ENCODE measurements around the gene FLOT1.

The FLOT1 gene

DNA sequence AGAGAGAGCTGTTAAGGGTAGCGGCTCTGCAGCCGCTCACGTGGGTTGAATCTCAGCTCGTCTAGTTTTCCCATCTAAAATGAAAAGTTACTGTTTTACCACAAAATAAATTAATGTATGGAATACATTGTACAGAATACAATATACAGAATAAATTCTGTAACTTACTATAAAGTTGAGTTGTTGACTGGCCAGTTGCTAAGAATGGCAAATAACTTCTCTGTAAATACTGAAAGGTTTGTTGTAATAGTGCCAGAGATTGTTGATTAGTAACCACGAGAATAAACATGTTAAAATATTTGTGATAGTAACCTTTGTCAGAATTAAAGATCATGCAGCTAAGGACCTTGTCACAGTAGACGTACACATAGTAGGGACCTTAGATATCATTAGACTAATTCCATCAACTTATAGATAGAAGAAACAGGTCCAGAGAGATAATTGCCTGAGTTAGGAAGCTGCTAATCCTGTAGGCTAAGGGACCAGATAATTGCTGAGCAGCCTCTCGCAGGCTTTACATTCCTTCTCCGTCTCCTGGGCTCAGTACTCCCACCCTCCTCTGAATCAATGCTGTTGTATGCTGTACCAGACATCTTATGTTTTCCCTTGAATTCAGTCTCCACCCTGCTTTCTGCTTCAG, 51.2 kb downstream of the FLOT1 start:
- no peak for DNase-seq

DNA sequence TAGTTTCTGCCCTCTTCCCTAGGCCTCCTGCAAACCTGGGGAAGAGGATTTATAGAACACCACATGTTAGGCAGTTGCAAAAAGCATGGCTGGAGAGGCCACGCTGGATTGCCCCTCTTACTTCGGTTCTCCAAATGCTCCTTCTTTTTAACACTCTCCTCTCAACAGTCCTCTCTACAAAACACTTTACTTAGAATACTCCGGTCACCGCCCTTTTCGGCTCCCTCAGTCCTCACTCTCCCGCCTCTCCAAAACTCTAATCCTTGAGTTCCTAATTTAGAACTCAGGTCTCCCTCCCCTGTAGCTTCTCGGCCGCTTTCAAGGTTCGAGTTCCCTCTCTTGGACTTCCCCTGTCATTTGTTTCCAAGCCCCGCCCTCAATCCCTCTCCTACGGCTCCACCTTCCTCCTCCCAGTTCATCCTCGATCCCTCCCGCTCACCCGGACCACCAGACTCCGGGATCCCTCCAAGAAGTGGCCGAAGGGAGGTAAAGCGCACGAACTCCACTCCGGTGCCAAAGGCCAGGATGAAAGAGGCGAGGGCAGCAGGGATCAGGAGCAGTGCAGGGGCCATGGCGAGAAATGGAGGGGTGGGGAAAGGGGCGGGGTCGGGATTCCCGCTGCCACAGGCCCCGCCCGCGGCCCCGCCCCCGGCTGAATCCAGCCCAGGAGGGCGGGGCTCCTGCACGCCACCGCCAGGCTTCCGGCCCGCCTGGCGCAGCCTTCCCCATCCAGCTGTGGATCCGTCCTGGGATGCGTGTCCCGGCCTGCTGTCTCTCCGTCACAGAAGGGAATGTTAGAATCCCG, 51.9 kb downstream of the FLOT1 start, which contains the start of gene NRM:
TSS of gene NRM (minus strand) at position 582 of the 805 bp plus-strand sequence. CDS start at position 572, 10 bp downstream.
- peak; percentile 60 for DNase-seq

DNA sequence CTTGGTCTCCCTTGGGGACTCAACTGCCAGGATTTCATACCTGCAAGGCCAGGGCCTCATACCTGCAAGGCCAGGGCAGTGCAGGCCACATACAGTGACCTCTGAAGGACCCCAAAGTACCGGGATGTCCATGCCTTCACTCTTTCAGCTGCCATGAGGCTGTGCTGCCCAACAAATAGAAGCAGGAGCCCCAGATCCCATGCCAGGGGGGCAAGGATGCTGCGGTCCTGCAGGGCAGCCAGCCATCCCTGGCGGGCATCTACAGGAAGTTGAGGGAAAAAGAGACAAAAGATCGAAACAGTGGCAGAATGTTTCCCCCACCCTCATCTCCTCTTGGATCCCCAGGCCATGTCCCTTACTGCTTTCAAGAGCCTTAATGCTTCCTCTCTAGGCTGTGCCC, 52.5 kb downstream of the FLOT1 start:
- DNase-seq, result no peak

DNA sequence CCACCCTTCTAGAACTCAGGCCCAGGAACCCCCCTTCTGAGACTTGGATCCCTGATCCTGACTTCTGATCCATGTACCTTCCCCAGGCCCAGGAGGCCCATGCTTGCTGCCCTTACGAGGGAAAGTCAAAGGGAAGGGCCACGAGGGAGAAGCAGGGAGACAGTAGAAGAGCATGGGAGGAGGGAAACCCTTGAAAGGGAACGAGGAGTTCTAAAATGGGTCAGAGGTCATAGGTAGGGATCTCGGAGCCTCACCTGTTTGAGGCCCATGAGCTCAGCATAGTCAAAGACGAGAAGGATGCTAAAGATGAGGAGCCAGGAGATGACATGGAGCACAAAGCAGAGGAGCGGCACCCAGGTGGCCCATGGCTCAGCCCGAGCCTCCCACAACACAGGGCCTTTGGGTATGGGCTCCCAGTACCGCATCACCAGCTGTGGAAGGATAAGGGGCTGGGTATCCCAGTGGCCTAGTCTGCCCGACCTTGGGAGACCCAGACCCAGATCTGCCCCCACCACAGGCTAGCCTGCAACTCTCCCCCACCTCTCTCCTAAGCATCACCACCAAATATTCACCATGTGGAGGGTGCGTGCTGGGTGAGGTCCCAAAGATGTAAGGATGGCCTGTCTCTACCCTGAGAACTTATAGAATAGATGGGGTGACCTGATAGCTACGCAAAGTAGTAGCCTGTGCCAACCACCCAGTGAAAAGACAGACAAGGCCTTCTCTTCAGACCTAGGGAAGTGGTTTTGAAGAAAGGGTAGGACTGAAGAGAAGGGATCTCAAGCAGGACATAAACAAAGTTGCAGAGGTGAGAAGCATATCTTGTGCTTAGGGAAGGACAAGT, 53.2 kb downstream of the FLOT1 start:
- no peak for DNase-seq

DNA sequence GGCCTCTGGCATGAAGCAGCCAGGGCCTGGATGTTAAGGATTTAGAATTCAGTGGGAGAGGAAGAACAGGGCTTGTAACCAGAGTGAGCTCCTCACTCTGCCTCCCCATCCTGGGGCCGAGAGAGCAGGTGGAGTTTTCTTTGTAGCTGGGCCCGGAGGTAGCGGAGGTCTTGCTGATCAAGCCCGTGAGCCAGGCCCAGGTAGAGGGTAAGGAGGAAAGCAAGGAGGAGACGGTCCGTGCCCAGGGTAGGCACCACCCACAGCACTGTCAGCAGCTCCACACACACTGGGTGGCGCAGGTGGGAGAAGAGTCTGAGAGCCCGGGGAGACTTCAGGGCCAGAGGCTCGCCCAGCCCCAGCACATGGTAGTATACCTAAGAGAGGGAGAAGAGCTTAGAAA, 53.9 kb downstream of the FLOT1 start:
- DNase-seq, result no peak

DNA sequence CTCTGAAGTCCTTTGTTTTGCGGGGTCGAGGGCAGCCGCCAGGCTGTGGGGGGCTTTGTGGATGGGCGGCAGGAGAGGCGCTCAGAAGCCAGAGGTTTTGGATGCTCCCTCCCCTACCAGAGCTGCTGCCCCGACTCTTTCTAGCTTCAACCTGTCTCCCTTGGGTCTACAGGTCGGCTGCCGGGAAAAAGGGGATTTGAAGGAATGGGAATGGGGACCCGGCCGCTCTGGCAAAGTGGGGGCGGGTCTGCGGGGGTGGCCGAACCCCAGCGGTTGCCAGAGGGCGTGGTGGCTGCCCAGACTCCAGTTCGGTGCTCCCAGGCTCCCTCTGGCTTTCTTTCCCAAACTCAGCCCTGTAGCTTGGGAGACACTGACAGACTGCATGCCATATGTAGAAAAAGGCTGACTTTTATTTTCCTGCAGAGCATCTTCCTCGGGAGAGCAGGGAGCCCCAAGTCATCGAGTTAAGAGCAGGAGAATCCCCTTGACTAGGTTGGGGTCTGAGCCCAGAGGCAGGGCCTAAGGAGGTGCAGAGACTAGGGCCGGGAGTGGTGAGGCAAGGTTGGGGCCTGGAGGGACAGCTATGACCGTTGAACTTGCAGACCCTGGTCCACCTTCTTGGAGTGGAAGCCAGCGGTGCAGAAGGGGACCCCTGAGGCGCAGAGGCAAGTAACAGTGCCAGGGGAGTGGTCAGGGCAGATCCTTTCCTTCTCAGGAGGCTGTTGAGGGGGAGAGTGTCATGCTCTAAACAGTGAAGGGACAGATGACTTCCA, 54.6 kb downstream of the FLOT1 start:
- DNase-seq, result no peak

DNA sequence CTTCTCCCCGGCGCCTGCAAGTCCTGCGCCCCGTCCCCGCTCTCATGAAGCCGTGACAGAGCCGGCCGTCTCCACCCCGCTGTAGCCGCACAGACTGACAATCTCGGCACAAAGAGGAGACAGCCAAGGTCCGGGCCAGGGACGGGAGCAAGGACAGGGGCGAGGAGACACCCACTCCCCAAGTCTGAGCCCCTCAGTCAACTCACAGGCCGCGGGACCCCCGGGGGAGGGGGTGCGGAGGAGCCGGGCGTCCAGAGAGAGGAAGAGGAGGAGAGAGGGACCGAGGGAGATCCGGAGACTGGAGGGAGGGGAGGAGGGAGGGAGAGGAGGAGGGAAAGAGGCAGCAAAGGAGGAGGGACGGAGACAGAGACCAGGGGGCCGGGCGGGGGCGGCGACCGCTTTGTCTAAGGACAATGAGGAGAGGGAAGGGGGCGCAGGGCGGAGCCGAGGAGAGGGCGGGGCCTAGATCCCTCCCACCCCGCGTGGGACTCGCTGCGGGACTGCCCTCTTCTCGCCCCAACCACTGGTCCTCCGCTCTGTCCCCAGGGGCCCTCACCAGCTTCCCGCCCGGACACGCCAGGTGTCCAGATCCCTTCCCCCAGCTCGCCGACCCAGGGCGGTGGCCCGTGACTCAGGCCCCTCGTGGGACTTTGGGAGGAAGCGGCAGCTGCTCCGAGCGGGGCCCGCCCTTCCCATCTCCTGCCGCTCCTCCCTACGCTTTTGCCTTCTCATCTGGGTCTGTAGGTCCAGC, 55.4 kb downstream of the FLOT1 start:
- DNase-seq, result peak; percentile 66

DNA sequence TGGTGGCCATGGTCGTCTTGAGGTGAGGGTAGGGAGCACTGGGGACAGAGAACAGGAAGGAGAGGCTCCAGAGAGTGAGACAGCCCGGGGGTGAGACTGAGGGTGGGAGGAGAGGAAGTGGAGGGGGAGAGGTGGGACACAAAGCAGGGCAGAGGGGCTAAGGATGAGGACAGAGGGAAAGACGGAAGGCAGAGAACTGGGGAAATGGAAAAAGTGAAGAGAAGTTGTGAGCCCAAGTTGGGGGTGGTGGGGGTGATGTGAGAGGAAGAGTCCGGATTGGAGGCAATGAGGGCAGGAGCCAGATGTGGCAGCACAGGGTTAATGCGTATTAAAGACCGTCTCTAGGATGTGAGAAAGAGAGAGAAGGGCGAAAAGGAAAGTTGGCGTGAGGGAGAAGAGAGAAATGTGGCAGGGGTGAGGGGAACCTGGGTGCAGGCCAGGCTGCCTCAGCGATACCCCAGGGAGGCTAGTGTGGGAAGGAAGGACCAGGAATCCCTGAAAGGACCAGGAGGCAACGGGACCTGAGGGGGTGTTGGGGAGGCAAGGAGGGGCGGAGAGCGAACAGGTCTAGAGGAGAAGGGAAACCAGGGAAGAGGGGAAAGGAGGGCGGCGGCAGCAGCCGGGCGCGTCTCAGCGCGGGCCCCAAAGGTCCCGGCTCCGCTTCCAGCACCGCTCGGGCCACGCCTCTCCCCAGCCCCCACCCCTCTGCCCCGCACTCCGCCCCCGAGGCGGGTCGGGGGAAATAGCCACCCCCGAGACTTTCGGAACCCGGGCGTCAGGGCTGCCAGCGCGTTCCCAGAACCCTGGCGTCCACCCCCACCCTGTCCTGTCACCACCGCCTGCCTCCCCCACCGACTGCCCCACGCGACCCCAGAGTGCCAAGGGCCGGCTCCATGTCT, 56.2 kb downstream of the FLOT1 start, which contains the start of gene PPP1R18:
TSS of gene PPP1R18 (minus strand) at position 637 of the 899 bp plus-strand sequence. CDS start at position 10, 627 bp downstream.
- DNase-seq, result peak; percentile 86

DNA sequence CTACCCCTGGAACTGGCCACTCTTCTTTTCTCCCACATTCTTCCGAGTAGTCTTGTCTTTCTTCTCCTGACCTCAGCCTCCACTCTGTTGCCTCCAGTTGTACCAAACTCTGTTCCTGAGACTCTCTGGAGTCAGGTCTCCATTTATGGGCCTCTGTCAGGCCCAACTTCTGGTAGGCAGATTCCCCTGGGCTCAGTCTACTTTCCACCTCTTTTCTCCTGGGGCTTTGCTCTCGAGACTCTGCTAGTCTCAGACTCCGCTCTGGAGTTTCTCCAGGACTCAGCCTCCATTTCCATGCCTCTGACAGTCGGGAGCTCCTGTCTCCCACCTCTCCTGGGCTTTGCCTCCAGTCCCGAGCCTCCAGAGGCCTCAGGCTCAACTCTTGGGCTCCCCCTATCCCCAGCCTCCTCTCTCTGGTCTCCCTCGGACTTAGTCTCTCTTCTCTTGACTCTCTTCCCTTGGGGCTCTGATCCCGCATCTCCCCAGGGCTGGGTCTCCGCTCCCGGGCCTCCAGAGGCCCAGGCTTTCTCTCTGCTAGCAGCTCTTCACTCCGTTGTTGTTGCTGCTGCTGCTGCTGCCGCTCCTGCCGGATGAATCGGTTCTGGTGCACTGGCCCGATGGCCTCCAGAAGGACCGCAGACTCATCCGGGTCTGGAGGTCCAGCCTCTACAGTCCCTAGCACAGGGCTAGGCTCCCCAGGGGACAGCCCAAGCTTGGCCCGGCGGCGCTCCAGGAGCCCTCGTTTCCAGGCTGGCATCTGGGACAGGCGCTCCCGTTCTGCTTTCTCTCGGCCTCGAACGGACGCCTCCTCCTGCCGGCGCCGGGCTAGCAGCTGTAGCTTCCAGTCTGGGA, 57.1 kb downstream of the FLOT1 start:
- no peak for DNase-seq

DNA sequence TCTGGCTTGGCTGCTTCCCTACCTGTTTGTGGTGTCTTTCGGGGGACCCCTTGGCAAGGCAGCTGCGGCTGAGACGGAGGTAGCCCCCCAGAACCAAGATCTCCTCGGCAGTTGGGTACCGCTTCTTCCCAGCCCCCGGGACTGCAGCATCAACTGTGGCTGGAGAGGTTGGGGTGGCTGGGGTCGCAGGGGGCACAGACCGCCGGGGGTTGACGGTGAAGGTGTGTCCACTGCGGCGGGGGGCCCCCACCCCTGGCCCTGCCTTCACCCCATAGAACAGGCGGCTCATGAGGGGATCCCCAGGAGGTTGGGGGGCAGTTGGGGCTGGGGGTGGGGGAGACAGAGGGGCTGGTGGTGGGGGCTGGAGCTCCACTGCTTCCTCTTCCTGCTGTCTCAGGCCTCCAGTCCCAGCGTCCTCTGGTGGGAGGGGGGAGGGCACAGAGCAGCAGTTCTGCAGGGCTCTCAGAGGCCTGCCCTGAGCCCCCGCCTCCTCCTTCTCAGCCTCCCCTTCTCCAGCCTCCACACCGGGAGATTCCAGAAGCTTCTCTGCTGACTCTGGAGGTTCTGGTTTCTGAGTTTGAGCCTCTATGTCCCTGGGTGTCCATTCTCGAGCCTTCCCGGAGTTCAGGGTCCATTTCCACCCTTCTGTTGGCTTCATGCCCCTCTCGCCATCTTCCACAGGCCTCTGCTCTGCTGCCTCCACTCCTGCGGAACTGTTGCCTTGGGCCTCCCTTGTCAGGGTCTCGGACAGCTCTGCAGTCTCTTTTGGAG, 57.9 kb downstream of the FLOT1 start:
- no peak for DNase-seq

DNA sequence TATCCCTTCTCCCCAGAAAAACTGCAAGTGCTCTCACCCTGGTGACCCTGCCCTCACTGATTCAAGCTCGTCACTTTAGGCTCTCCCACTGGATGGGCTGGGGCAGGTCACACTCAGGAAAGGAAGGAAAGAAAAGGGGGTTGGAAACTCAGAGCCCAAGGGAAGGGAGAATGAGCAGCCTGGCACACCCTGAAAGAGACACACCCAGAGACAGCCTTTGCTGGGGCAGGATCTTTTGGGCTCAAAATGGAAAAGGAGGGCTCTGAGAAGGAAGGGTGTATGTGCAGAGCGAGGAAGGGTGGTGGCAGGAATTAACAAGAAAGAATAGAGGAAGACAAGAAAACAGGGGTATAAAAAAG, 58.5 kb downstream of the FLOT1 start:
- DNase-seq, result no peak

DNA sequence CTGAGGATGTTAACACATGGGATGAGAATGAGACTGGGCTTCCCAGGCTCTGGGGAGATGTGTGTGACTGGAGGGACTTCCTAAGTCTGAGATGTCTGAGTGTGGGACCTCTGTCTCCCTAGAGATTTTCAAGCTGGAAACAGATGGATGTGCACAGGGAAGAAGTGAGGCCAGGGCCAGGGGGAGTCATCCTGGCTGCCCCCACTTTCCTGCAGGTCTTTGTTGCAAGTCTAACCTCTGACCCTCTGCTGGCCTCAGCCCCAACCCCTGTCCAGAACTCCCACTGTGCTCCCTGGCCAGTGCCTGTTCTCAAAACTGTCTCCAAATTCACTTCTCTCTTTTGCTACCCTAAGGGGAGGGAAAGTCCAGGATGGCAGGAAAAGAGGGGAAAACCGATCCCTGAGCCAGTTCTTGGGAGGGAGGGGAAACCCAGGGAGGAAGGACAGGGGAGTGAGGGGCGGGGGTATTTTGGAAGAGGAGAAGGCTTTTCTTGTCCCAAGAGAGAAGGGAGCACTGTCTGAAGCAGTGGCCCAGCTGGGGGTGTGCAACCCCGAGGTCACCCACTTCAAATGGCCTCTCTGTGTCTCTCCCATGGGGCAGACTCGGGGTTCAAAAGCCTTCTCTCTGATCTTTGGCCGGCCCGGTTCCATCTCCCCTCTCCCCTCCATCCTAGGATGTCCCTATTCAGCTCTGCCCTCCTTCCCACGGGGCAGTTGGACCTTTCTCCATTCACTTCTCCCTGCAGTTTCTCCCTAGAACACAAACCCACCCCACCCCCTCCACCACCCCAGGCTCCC, 59.1 kb downstream of the FLOT1 start:
- no peak for DNase-seq

DNA sequence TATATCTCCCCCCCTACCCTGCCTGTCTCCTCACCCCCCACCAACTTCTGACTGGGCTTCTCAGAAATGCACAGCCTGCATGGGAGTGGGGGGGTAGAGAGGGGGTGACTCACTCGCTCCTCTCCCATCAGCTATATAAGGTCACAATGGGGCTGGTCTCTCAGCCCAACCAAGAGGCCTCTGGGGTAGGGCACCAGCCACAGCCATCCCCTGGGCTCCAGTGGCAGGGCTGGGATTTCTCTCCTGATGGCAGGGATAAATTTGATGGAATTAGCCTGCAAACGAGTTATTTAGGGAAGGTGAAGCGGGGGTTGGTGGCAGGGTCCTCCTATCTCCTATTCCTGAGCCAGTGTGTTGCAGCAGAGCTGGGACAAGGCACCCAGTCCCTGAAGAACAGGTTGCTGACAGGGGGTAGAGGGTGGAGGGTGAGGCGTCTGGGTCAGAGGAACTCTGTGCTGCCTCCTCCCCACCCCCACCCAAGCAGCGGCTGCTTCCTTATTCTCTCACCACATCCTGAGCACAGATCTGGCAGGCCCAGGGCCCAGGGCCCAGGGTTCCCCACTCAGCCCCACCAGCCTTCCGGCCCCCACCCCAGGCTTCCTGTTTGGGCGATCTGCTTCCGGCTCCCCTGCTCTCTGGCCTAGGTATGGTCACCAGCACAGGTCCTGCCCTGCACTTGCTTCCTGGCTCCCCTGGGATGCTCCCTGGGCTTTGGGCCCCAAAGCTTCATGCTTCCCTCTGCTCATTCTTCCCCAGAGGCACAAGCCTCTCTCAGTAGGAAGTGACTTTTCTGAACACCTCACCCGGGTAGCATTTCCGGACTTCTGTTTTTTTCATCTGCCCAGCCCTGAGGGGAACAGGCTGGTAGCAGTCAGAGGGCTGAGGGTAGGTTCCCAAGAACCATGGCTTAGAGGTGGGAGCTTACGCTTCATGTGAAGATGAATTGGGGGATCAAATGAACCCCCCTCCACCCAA, 60.1 kb downstream of the FLOT1 start:
- DNase-seq, result peak; percentile 78

DNA sequence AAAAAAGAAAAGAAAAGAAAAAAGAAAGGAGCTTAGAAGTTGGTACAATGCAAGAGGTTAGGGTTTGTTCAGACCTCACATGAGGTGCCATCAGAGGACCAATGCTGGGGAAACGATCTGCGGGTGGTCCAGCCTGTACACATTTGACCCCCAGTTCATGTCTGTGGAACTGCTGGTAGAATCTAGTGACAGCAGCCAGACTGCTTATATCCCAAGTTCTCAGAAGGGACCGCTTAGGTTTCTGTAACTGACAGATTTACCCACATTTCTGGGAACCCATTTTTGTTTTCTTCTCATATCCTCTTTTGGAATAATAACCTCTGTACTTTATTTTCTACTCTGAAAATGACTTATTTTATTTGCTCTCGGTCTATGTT, 60.7 kb downstream of the FLOT1 start:
- no peak for DNase-seq

DNA sequence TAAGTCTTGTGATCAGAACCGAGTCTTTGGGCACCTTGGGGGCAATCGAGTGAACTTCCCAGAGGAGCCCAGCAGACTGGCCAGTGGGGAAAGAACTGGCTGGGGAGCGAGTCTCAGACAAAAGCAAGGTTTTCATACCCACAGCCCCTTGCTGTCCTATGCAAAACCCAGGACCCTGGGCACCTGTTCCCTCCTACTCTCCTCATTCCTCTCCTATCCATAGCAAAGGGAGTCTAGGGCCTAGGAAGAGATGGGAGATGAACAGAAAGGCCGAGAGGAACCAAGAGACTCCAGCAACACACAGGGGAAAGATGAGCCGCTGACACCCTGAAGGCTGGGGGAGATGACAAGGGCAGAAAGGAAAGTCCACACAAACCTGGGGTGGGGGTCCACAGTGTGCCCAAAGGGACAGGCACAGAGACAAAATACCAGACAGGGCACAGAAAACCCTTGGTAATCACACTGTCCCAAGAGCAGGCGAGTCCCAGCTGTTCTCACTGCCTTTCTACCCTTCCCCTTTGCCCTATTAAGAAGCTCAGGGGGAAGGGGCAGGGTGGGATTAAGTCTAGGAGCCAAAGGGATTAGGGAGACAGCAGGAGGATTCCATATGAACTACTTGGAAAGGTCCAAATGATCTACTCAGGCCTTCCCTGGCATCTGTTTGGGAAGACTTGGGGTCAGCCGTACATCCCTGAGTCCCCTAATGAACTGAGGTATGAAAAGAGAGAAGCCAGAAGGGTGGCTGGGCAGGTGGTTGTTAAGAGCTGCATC, 62.5 kb downstream of the FLOT1 start:
- DNase-seq, result no peak
